Hematopoietic multipotent progenitor cell (in vitro differentiated cells): Measurements from ENCODE around the gene CHST11. TPM values are rescaled to one million over a fixed set of nuclear protein-coding genes. Genes with fewer than 3 reads are reported as not detected.

Source experiments
- DNase-seq, 3 donors: peaks; one replicate each; pipeline ENCODE4 v3.0.0-alpha.2; 2011 to 2015; ENCODE audit warnings: low read depth in 2 of 3, low spot score in 2 of 3
- total RNA-seq: library from RNA; depleted of rRNA; stranded (reverse); fragments of >200 nt; gene quantifications from one replicate; pipeline ENCODE4 v1.2.3, GENCODE V29; 2012

CHST11 gene
- total RNA-seq, 1 donor, result 264 TPM

GRCh38 chr12:104576980-104577580 is 120.3 kb downstream of the CHST11 start:
- peak in 1 of 3 donors; percentile 30 for DNase-seq

- no peak for DNase-seq
Observed at GRCh38 chr12:104577581-104577981, 120.8 kb downstream of the CHST11 start.

- DNase-seq, result no peak
Observed at GRCh38 chr12:104578453-104578852, 121.7 kb downstream of the CHST11 start.

- DNase-seq, result no peak
Observed at GRCh38 chr12:104579718-104580495, 123.2 kb downstream of the CHST11 start.

- no peak for DNase-seq
Observed at GRCh38 chr12:104581005-104581570, 124.3 kb downstream of the CHST11 start.

GRCh38 chr12:104582739-104583138 is 126.0 kb downstream of the CHST11 start:
- peak in 1 of 3 donors; percentile 33 for DNase-seq

GRCh38 chr12:104583301-104583700 is 126.6 kb downstream of the CHST11 start:
- DNase-seq, result no peak

GRCh38 chr12:104585448-104586055 is 128.8 kb downstream of the CHST11 start:
- DNase-seq, result no peak

GRCh38 chr12:104586351-104586919 is 129.7 kb downstream of the CHST11 start:
- DNase-seq, result no peak

- no peak for DNase-seq
Observed at GRCh38 chr12:104588047-104588920, 131.5 kb downstream of the CHST11 start.

GRCh38 chr12:104588921-104589590 is 132.3 kb downstream of the CHST11 start:
- no peak for DNase-seq

- DNase-seq, result no peak
Observed at GRCh38 chr12:104590022-104590421, 133.3 kb downstream of the CHST11 start.

GRCh38 chr12:104591257-104591885 is 134.6 kb downstream of the CHST11 start:
- DNase-seq, result no peak

- no peak for DNase-seq
Observed at GRCh38 chr12:104593482-104593881, 136.7 kb downstream of the CHST11 start.

GRCh38 chr12:104596134-104596799 is 139.5 kb downstream of the CHST11 start:
- DNase-seq, result no peak

GRCh38 chr12:104596898-104597843 is 140.4 kb downstream of the CHST11 start:
- no peak for DNase-seq
